ENCODE measurements around the gene HOXD10.

DNA sequence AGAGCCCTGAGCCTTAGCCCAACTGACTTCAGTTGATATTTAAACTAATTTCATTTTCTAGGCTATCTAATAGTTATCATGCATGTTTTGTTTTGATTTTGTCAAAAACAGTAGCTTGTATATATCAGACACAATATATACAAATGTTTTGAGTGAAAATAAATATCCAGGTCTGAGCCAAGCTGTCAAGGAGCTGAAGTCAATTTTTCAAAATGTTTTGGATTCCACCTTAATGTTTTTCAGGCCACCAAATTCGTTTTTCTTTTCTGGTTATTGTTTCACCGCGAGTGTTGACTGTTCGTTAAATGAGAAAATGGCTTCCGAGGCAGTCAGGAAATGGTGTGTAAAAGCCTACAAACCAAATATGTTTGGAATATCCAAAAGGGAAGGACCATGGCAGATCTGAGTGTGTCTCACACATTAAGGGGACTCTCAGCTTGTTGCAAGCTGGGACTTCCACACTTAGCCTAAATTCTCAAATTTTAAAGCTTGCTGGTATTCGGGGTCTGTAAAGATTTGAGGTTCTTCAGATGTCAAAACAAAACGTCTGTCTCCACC lies 14.2 kb upstream of the HOXD10 start:
- TF ChIP-seq RAD21 (IDR thresholded peaks at IDR 0.05) (no peak), TAF1 (conservative IDR thresholded peaks at IDR 0.05) (no peak), JUND (IDR thresholded peaks at IDR 0.05) (no peak), REST (IDR thresholded peaks at IDR 0.05) (no peak), EGR1 (IDR thresholded peaks at IDR 0.05; ENCODE audit: low read depth in 2 of 2) (no peak), GABPA (IDR thresholded peaks at IDR 0.05 in 1 of 2, conservative IDR thresholded peaks at IDR 0.05 in 1 of 2) (no peak), MAX (IDR thresholded peaks at IDR 0.05) (no peak), YY1 (IDR thresholded peaks at IDR 0.05) (no peak), FOXA1 (IDR thresholded peaks at IDR 0.05) (no peak), ZBTB33 (IDR thresholded peaks at IDR 0.05) (no peak), RXRA (IDR thresholded peaks at IDR 0.05) (no peak)
- TF ChIP-seq, protein P1, sequence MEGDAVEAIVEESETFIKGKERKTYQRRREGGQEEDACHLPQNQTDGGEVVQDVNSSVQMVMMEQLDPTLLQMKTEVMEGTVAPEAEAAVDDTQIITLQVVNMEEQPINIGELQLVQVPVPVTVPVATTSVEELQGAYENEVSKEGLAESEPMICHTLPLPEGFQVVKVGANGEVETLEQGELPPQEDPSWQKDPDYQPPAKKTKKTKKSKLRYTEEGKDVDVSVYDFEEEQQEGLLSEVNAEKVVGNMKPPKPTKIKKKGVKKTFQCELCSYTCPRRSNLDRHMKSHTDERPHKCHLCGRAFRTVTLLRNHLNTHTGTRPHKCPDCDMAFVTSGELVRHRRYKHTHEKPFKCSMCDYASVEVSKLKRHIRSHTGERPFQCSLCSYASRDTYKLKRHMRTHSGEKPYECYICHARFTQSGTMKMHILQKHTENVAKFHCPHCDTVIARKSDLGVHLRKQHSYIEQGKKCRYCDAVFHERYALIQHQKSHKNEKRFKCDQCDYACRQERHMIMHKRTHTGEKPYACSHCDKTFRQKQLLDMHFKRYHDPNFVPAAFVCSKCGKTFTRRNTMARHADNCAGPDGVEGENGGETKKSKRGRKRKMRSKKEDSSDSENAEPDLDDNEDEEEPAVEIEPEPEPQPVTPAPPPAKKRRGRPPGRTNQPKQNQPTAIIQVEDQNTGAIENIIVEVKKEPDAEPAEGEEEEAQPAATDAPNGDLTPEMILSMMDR (IDR thresholded peaks at IDR 0.05; ENCODE audit: low read depth, low read length, missing input control), result no peak
- TF ChIP-seq, protein P2, sequence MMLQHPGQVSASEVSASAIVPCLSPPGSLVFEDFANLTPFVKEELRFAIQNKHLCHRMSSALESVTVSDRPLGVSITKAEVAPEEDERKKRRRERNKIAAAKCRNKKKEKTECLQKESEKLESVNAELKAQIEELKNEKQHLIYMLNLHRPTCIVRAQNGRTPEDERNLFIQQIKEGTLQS (IDR thresholded peaks at IDR 0.05), result no peak
